CD4-positive, alpha-beta memory T cell (primary cell): Measurements from ENCODE around the gene ANKRD11. TPM values are rescaled to one million over a fixed set of nuclear protein-coding genes. Genes with fewer than 3 reads are reported as not detected.
"Not testable (repeated sequence)": the region's sequence is repeated elsewhere in the genome, so short reads cannot be mapped to it uniquely, and the experiment has no call there.

Source experiments
- CTCF ChIA-PET: fragments of 350-600 bp; sonication (Branson Sonifier 250); formaldehyde crosslinking; loops from one replicate; lab custom pipeline; 2021; ENCODE audit warnings: inconsistent platforms; ENCODE audit not compliant: partially characterized antibody; lab: Charles Lee
- POLR2A ChIA-PET: fragments of 350-600 bp; sonication (Branson Sonifier 250); formaldehyde crosslinking; loops from one replicate; lab custom pipeline; 2021; ENCODE audit not compliant: partially characterized antibody; lab: Charles Lee
- DNase-seq, 5 donors: peaks; one replicate each; pipeline versions ENCODE4 v3.0.0 to v3.0.0-alpha.2; 2020 to 2022; ENCODE audit warnings: mixed read lengths in 1 of 5
- H3K27ac ChIP-seq: one replicate; pipeline ENCODE4 v1.7.0; 2013; ENCODE audit warnings: low read depth, low read length
- H3K27me3 ChIP-seq: 2 replicates; pipeline ENCODE4 v1.7.0; 2013; ENCODE audit warnings: mild to moderate bottlenecking, low read length, moderate library complexity; ENCODE audit not compliant: insufficient read depth
- H3K36me3 ChIP-seq: 2 replicates; pipeline ENCODE4 v1.7.0; 2013; ENCODE audit warnings: mild to moderate bottlenecking, low read length, moderate library complexity; ENCODE audit not compliant: insufficient read depth
- H3K4me1 ChIP-seq: 2 replicates; pipeline ENCODE4 v1.7.0; 2013; ENCODE audit warnings: mild to moderate bottlenecking, low read length, moderate library complexity; ENCODE audit not compliant: insufficient read depth
- H3K4me3 ChIP-seq, 2 donors: one replicate each; pipeline ENCODE4 v1.7.0; 2013; ENCODE audit warnings: low read length in 2 of 2, mild to moderate bottlenecking in 1 of 2
- H3K9me3 ChIP-seq, 2 donors: one replicate each; pipeline ENCODE4 v1.7.0; 2013; ENCODE audit warnings: low read length in 2 of 2, control low read depth in 1 of 2; ENCODE audit not compliant: control insufficient read depth in 1 of 2
- H3K27ac Mint-ChIP-seq, 7 donors: one replicate each; pipeline ENCODE4 v1.8.0; 2020 to 2021; ENCODE audit warnings: mixed read lengths in 7 of 7, mild to moderate bottlenecking in 6 of 7, inconsistent platforms in 3 of 7, moderate library complexity in 3 of 7
- H3K27me3 Mint-ChIP-seq, 2 donors: one replicate each; pipeline ENCODE4 v1.8.0; 2020 to 2021; ENCODE audit warnings: mixed read lengths in 2 of 2
- H3K36me3 Mint-ChIP-seq, 2 donors: one replicate each; pipeline ENCODE4 v1.8.0; 2020 to 2021; ENCODE audit warnings: mixed read lengths in 2 of 2, inconsistent platforms in 1 of 2, mild to moderate bottlenecking in 1 of 2
- H3K4me1 Mint-ChIP-seq, 4 donors: one replicate each; pipeline ENCODE4 v1.8.0; 2020 to 2021; ENCODE audit warnings: mixed read lengths in 4 of 4, mild to moderate bottlenecking in 1 of 4
- H3K4me3 Mint-ChIP-seq, 8 donors: one replicate each; pipeline ENCODE4 v1.8.0; 2020 to 2021; ENCODE audit warnings: mixed read lengths in 8 of 8, mild to moderate bottlenecking in 7 of 8, moderate library complexity in 6 of 8, inconsistent platforms in 3 of 8
- H3K9me3 Mint-ChIP-seq, 8 donors: one replicate each; pipeline ENCODE4 v1.8.0; 2020 to 2021; ENCODE audit warnings: mixed read lengths in 8 of 8, mild to moderate bottlenecking in 5 of 8, inconsistent platforms in 3 of 8, moderate library complexity in 1 of 8
- intact Hi-C: fragments of 100-400 bp; cut with micrococcal nuclease; formaldehyde crosslinking; loops from one replicate; pipeline ENCODE4 v1.15.1; 2023
- polyA plus RNA-seq, 2 donors: library from polyadenylated mRNA; unstranded; fragments of 300-500 nt; fragmentation: Illumina TruSeq; gene quantifications; one replicate each; pipeline ENCODE4 v1.2.3, GENCODE V29; 2021
- total RNA-seq, 2 experiments: library from RNA; stranded (reverse); gene quantifications; one replicate each; pipeline ENCODE4 v1.2.3, GENCODE V29; 2021

Gene ANKRD11
- total and polyA plus RNA-seq, 4 experiments from 2014 or later, result 3.9 to 246 (median 140) TPM

GRCh38 chr16:89395150-89396142 is 94.9 kb downstream of the ANKRD11 start:
- Histone ChIP-seq H3K4me1 (peaks cover 60% of the 10 kb centered on the region), H3K27me3 (no peaks in the 10 kb centered on the region), H3K27ac (no peak overlapping the region), H3K4me3 (no peak overlapping the region), H3K9me3 (no peaks in the 10 kb centered on the region), H3K36me3 (no peaks in the 10 kb centered on the region)
- H3K4me1 Mint-ChIP-seq, result peaks cover 36 to 77% (median 58%) of the 10 kb centered on the region in 4 donors
- intact Hi-C loops, result no loop called here
- peak overlapping the region in 4 of 7 donors; percentile 13 to 58 (median 36) for H3K27ac Mint-ChIP-seq
- H3K4me3 Mint-ChIP-seq, result peak overlapping the region in 1 of 8 donors; percentile 34
- H3K27me3 Mint-ChIP-seq, result no peaks in the 10 kb centered on the region
- H3K36me3 Mint-ChIP-seq, result peaks cover 0 to 37% of the 10 kb centered on the region in 2 donors
- POLR2A ChIA-PET, result no interaction called here
- no peaks in the 10 kb centered on the region for H3K9me3 Mint-ChIP-seq
- no peak for DNase-seq
- CTCF ChIA-PET, result no interaction called here

- ChIA-PET CTCF (no interaction called here), POLR2A (no interaction called here)
- peaks cover 57% of the 10 kb centered on the region for H3K4me1 ChIP-seq
- H3K27me3 Mint-ChIP-seq, result no peaks in the 10 kb centered on the region
- no peaks in the 10 kb centered on the region for H3K9me3 ChIP-seq
- peaks cover 5 to 36% of the 10 kb centered on the region in 2 donors for H3K36me3 Mint-ChIP-seq
- H3K27me3 ChIP-seq, result no peaks in the 10 kb centered on the region
- no peak overlapping the region for H3K4me3 ChIP-seq
- H3K27ac ChIP-seq, result no peak overlapping the region
- intact Hi-C loops, result no loop called here
- H3K4me3 Mint-ChIP-seq, result peak overlapping the region in 2 of 8 donors; percentile 20 to 22
- no peaks in the 10 kb centered on the region for H3K9me3 Mint-ChIP-seq
- no peaks in the 10 kb centered on the region for H3K36me3 ChIP-seq
- no peak for DNase-seq
- H3K4me1 Mint-ChIP-seq, result peaks cover 38 to 79% (median 57%) of the 10 kb centered on the region in 4 donors
- peak overlapping the region in 6 of 7 donors; percentile 24 to 82 (median 51) for H3K27ac Mint-ChIP-seq
Measured at GRCh38 chr16:89393738-89394406, 96.5 kb downstream of the ANKRD11 start.

- no peaks in the 10 kb centered on the region for H3K9me3 Mint-ChIP-seq
- no peak overlapping the region for H3K27ac ChIP-seq
Measured at GRCh38 chr16:89392881-89393737, 97.3 kb downstream of the ANKRD11 start.

GRCh38 chr16:89390224-89390583 is 100.2 kb downstream of the ANKRD11 start:
- POLR2A ChIA-PET, H3K4me3 Mint-ChIP-seq, H3K27me3 Mint-ChIP-seq, H3K27me3 ChIP-seq, CTCF ChIA-PET, H3K36me3 ChIP-seq, DNase-seq, intact Hi-C loops, H3K27ac ChIP-seq, H3K4me3 ChIP-seq, H3K9me3 Mint-ChIP-seq, H3K9me3 ChIP-seq: not testable (repeated sequence)
- peaks cover 56% of the 10 kb centered on the region for H3K4me1 ChIP-seq
- H3K4me1 Mint-ChIP-seq, result peaks cover 50 to 83% (median 63%) of the 10 kb centered on the region in 4 donors
- H3K36me3 Mint-ChIP-seq, result peaks cover 5 to 30% of the 10 kb centered on the region in 2 donors
- peak overlapping the region in 2 of 7 donors; percentile 54 to 57 for H3K27ac Mint-ChIP-seq

More at GRCh38 chr16:89392881-89393737, 97.3 kb downstream of the ANKRD11 start:
- intact Hi-C loops, result no loop called here
- no peak for DNase-seq
- H3K27me3 Mint-ChIP-seq, result no peaks in the 10 kb centered on the region
- POLR2A ChIA-PET, result no interaction called here
- H3K4me3 Mint-ChIP-seq, result peak overlapping the region in 3 of 8 donors; percentile 15 to 22 (median 15)
- H3K36me3 Mint-ChIP-seq, result peaks cover 5 to 37% of the 10 kb centered on the region in 2 donors
- Histone ChIP-seq H3K4me3 (no peak overlapping the region), H3K36me3 (no peaks in the 10 kb centered on the region), H3K27me3 (no peaks in the 10 kb centered on the region), H3K4me1 (peaks cover 57% of the 10 kb centered on the region), H3K9me3 (no peaks in the 10 kb centered on the region)
- CTCF ChIA-PET, result no interaction called here
- H3K27ac Mint-ChIP-seq, result peak overlapping the region in 6 of 7 donors; percentile 47 to 82 (median 68)
- peaks cover 40 to 81% (median 61%) of the 10 kb centered on the region in 4 donors for H3K4me1 Mint-ChIP-seq

- intact Hi-C loops, result loop anchor here (2.0 kb wide), 1 partner anchor 99 kb away; no protein-coding TSS in a partner anchor
- H3K4me3 ChIP-seq, H3K27ac ChIP-seq, H3K9me3 Mint-ChIP-seq, H3K36me3 ChIP-seq, POLR2A ChIA-PET, H3K9me3 ChIP-seq, CTCF ChIA-PET, H3K27me3 Mint-ChIP-seq, H3K27me3 ChIP-seq, DNase-seq: not testable (repeated sequence)
- Mint-ChIP-seq H3K36me3 (peaks cover 5 to 25% of the 10 kb centered on the region in 2 donors), H3K27ac (peak overlapping the region in 5 of 7 donors; percentile 5 to 81 (median 70)), H3K4me1 (peaks cover 45 to 82% (median 60%) of the 10 kb centered on the region in 4 donors), H3K4me3 (peak overlapping the region in 3 of 8 donors; percentile 3 to 23 (median 20))
- peaks cover 56% of the 10 kb centered on the region for H3K4me1 ChIP-seq
Measured at GRCh38 chr16:89389504-89390223, 100.7 kb downstream of the ANKRD11 start.

- H3K36me3 Mint-ChIP-seq, result peaks cover 5 to 25% of the 10 kb centered on the region in 2 donors
- intact Hi-C loops, result loop anchor here (2.0 kb wide), 1 partner anchor 100 kb away; no protein-coding TSS in a partner anchor
- Histone ChIP-seq H3K4me1 (peaks cover 60% of the 10 kb centered on the region), H3K4me3 (no peak overlapping the region), H3K27ac (no peak overlapping the region), H3K27me3 (no peaks in the 10 kb centered on the region), H3K36me3 (no peaks in the 10 kb centered on the region), H3K9me3 (no peaks in the 10 kb centered on the region)
- H3K4me3 Mint-ChIP-seq, result peak overlapping the region in 7 of 8 donors; percentile 49 to 73 (median 62)
- CTCF ChIA-PET, result no interaction called here
- H3K27me3 Mint-ChIP-seq, result no peaks in the 10 kb centered on the region
- POLR2A ChIA-PET, result no interaction called here
- peak overlapping the region; percentile 54 to 94 (median 86) for H3K27ac Mint-ChIP-seq
- no peak for DNase-seq
- peaks cover 0 to 2% (median 0%) of the 10 kb centered on the region in 8 donors for H3K9me3 Mint-ChIP-seq
- peaks cover 49 to 82% (median 64%) of the 10 kb centered on the region in 4 donors for H3K4me1 Mint-ChIP-seq
Measured at GRCh38 chr16:89388536-89388935, 101.8 kb downstream of the ANKRD11 start.
